GM10266 (cell line): ENCODE results near the gene GABRA1.

ENCODE experiments used
- DNase-seq: peaks from one replicate; pipeline ENCODE4 v3.0.0; 2012; ENCODE audit errors: extremely low spot score
- TF ChIP-seq, protein P1 (sequence below): IDR thresholded peaks from 2 replicates; pipeline ENCODE4 v1.5.1; 2012; ENCODE audit warnings: mild to moderate bottlenecking, low read depth; ENCODE audit not compliant: control insufficient read depth, insufficient read depth; ENCODE audit errors: missing control alignments

Gene GABRA1

DNA sequence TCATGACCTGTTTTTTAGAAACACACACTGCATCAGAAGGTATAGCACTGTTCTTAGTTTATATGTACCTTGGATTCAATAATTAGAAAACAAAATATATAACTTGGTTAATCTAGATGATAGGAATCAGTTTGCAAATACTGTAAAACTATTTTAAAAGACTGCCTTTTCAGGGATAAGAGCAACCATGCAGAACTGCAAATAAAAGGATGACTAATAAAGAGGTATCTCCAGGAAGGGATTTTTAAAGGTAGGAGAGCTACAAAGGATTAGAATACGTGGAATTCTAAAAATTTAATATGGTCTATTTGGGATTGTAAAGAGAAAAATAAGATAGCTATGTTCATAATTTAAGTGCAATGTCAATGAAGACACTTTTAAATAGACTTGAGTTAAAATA lies 9.4 kb downstream of the GABRA1 start:
- no peak for DNase-seq
- TF ChIP-seq, protein P1, sequence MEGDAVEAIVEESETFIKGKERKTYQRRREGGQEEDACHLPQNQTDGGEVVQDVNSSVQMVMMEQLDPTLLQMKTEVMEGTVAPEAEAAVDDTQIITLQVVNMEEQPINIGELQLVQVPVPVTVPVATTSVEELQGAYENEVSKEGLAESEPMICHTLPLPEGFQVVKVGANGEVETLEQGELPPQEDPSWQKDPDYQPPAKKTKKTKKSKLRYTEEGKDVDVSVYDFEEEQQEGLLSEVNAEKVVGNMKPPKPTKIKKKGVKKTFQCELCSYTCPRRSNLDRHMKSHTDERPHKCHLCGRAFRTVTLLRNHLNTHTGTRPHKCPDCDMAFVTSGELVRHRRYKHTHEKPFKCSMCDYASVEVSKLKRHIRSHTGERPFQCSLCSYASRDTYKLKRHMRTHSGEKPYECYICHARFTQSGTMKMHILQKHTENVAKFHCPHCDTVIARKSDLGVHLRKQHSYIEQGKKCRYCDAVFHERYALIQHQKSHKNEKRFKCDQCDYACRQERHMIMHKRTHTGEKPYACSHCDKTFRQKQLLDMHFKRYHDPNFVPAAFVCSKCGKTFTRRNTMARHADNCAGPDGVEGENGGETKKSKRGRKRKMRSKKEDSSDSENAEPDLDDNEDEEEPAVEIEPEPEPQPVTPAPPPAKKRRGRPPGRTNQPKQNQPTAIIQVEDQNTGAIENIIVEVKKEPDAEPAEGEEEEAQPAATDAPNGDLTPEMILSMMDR: no peak

DNA sequence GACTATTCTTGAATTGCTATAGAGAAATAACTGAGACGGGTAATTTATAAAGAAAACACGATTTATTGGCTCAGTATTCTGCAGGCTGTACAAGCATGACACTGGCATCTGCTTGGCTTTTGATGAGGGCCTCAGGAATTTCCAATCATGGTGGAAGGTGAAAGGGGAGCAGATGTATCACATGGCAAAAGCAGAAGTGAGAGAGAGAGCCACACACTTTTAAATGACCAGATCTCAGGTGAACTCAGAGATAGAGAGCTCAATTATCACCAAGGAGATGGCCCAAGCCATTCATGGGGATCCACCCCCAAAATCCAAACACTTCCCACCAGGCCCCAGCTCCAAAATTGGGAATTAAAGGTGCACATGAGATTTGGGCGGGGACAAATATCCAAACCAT lies 15.3 kb downstream of the GABRA1 start:
- TF ChIP-seq, protein P1: no peak
- DNase-seq: no peak

- TF ChIP-seq, protein P1: no peak
- DNase-seq: no peak
Measured at GRCh38 chr5:161863811-161864210, 15.9 kb downstream of the GABRA1 start.

- TF ChIP-seq, protein P1: no peak
- no peak for DNase-seq
Measured at GRCh38 chr5:161865510-161865909, 17.6 kb downstream of the GABRA1 start.

- DNase-seq: no peak
- TF ChIP-seq, protein P1: no peak
Measured at GRCh38 chr5:161889971-161890370, 42.1 kb downstream of the GABRA1 start.

GRCh38 chr5:161895514-161895913 lies 47.6 kb downstream of the GABRA1 start:
- TF ChIP-seq, protein P1: no peak
- DNase-seq: no peak

DNA sequence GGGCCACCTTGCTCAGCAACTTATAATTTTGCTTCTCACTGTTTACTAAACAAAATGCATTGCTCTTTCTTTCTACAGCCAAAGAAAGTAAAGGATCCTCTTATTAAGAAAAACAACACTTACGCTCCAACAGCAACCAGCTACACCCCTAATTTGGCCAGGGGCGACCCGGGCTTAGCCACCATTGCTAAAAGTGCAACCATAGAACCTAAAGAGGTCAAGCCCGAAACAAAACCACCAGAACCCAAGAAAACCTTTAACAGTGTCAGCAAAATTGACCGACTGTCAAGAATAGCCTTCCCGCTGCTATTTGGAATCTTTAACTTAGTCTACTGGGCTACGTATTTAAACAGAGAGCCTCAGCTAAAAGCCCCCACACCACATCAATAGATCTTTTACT lies 49.1 kb downstream of the GABRA1 start:
- TF ChIP-seq, protein P1: no peak
- no peak for DNase-seq
